K562 (cell line): ENCODE data around the gene RABGAP1. TPM values are rescaled to one million over a fixed set of nuclear protein-coding genes. Genes with fewer than 3 reads are reported as not detected.

Experiments
- microRNA counts: library from miRNA; unstranded; fragments of <30 nt; microRNA quantifications from one replicate; lab custom pipeline; 2016
- polyA plus RNA-seq, 8 experiments: library from polyadenylated mRNA; depleted of rRNA in 4 of 8; stranded (reverse) in 5 of 8; unstranded in 3 of 8; fragments of >200 nt; fragmentation: Nextera tagmentation in 2 of 8; fragmentation: Illumina TruSeq in 1 of 8; extraction: Ambion mirVana in 2 of 8; extraction: Trizol in 1 of 8; gene quantifications; 2 replicates each; pipeline versions ENCODE4 v1.2.1 to v1.2.3, GENCODE V29; 2011 to 2014; ENCODE audit warnings: inconsistent platforms in 1 of 8, missing spikeins in 1 of 8
- small RNA-seq: library from RNA; depleted of rRNA; stranded (forward); fragments of <200 nt; gene quantifications from one replicate; pipeline ENCODE3, GENCODE V24; 2014
- total RNA-seq, 7 experiments: library from RNA; depleted of rRNA in 6 of 7; stranded (reverse); fragments of >200 nt in 6 of 7; fragmentation: Illumina TruSeq in 2 of 7; extraction: Trizol in 2 of 7; gene quantifications; 2 replicates each; pipeline versions ENCODE4 v1.2.1 to v1.2.3, GENCODE V29; 2011 to 2021; ENCODE audit warnings: low replicate concordance in 1 of 7

RABGAP1 gene
- total and polyA plus RNA-seq, 9 of the 15 experiments (the other 6 are each of a cell fraction or from before 2014, with no cell fraction given), result 1.5 to 22.7 (median 13.1) TPM

MicroRNAs within 50 kb of the gene (microRNA counts, 767-probe panel; counts per million panel counts)
- 499 counts per million, percentile 9 among the panel's probes with 10 or more counts for microRNA hsa-miR-600 (lab: Ali Mortazavi, UCI)

Small RNAs within 50 kb of the gene (small RNA-seq; reads per million reads assigned to genes)
- gene GPR21 (not detected), gene RNY1P15 (not detected)

Other genes with a start within 250 kb of the RABGAP1 start
Only the 7 nearest of the 9 such genes appear.
- gene OR5C1, start 152.1 kb upstream of the RABGAP1 start, total RNA-seq (2014; rRNA removed), result not detected in 2 replicates
- not detected in 2 replicates for gene OR5C1, start 152.1 kb upstream of the RABGAP1 start, total RNA-seq (2014; rRNA removed; fragmentation: Illumina TruSeq; extraction: Trizol)
- not detected in 2 replicates for gene OR5C1, start 152.1 kb upstream of the RABGAP1 start, total RNA-seq (2015; rRNA removed; fragmentation: Illumina TruSeq; extraction: Trizol)
- gene OR5C1, start 152.1 kb upstream of the RABGAP1 start, total RNA-seq (2021), result not detected in 2 replicates
- gene OR5C1, start 152.1 kb upstream of the RABGAP1 start, polyA plus RNA-seq (2011; rRNA removed), result not detected in 2 replicates
- not detected in 2 replicates for gene OR5C1, start 152.1 kb upstream of the RABGAP1 start, polyA plus RNA-seq (2014; fragmentation: Illumina TruSeq; extraction: Trizol)
- not detected for gene OR5C1, start 152.1 kb upstream of the RABGAP1 start, polyA plus RNA-seq (2014; fragmentation: Nextera tagmentation; extraction: Ambion mirVana)
- gene OR5C1, start 152.1 kb upstream of the RABGAP1 start, polyA plus RNA-seq (2014; rRNA removed), result not detected in 2 replicates
- gene OR1K1, start 140.9 kb upstream of the RABGAP1 start, total RNA-seq (2014; rRNA removed), result not detected in 2 replicates
- gene OR1K1, start 140.9 kb upstream of the RABGAP1 start, total RNA-seq (2014; rRNA removed; fragmentation: Illumina TruSeq; extraction: Trizol), result not detected in 2 replicates
- gene OR1K1, start 140.9 kb upstream of the RABGAP1 start, total RNA-seq (2015; rRNA removed; fragmentation: Illumina TruSeq; extraction: Trizol), result not detected in 2 replicates
- gene OR1K1, start 140.9 kb upstream of the RABGAP1 start, total RNA-seq (2021), result not detected in 2 replicates
- not detected in 2 replicates for gene OR1K1, start 140.9 kb upstream of the RABGAP1 start, polyA plus RNA-seq (2011; rRNA removed)
- not detected in 2 replicates for gene OR1K1, start 140.9 kb upstream of the RABGAP1 start, polyA plus RNA-seq (2014; fragmentation: Illumina TruSeq; extraction: Trizol)
- gene OR1K1, start 140.9 kb upstream of the RABGAP1 start, polyA plus RNA-seq (2014; fragmentation: Nextera tagmentation; extraction: Ambion mirVana), result not detected
- not detected in 2 replicates for gene OR1K1, start 140.9 kb upstream of the RABGAP1 start, polyA plus RNA-seq (2014; rRNA removed)
- gene PDCL, start 112.4 kb upstream of the RABGAP1 start, total RNA-seq (2014; rRNA removed), result 20.2 and 22.7 TPM in 2 replicates
- 22.0 and 24.6 TPM in 2 replicates for gene PDCL, start 112.4 kb upstream of the RABGAP1 start, total RNA-seq (2014; rRNA removed; fragmentation: Illumina TruSeq; extraction: Trizol)
- gene PDCL, start 112.4 kb upstream of the RABGAP1 start, total RNA-seq (2015; rRNA removed; fragmentation: Illumina TruSeq; extraction: Trizol), result 18.4 and 22.1 TPM in 2 replicates
- 16.5 and 18.7 TPM in 2 replicates for gene PDCL, start 112.4 kb upstream of the RABGAP1 start, total RNA-seq (2021)
- 11.4 and 14.0 TPM in 2 replicates for gene PDCL, start 112.4 kb upstream of the RABGAP1 start, polyA plus RNA-seq (2011; rRNA removed)
- gene PDCL, start 112.4 kb upstream of the RABGAP1 start, polyA plus RNA-seq (2014; fragmentation: Illumina TruSeq; extraction: Trizol), result 11.7 and 12.7 TPM in 2 replicates
- gene PDCL, start 112.4 kb upstream of the RABGAP1 start, polyA plus RNA-seq (2014; fragmentation: Nextera tagmentation; extraction: Ambion mirVana), result 10 to 100 TPM; 18.6 to 21.7 TPM
- gene PDCL, start 112.4 kb upstream of the RABGAP1 start, polyA plus RNA-seq (2014; rRNA removed), result 12.8 and 15.0 TPM in 2 replicates
- 18.6 and 18.7 TPM in 2 replicates for gene RC3H2, start 35.7 kb upstream of the RABGAP1 start, total RNA-seq (2014; rRNA removed)
- 23.2 and 28.1 TPM in 2 replicates for gene RC3H2, start 35.7 kb upstream of the RABGAP1 start, total RNA-seq (2014; rRNA removed; fragmentation: Illumina TruSeq; extraction: Trizol)
- 25.8 and 28.1 TPM in 2 replicates for gene RC3H2, start 35.7 kb upstream of the RABGAP1 start, total RNA-seq (2015; rRNA removed; fragmentation: Illumina TruSeq; extraction: Trizol)
- gene RC3H2, start 35.7 kb upstream of the RABGAP1 start, total RNA-seq (2021), result 25.0 and 26.6 TPM in 2 replicates
- gene RC3H2, start 35.7 kb upstream of the RABGAP1 start, polyA plus RNA-seq (2011; rRNA removed), result 29.5 and 35.4 TPM in 2 replicates
- gene RC3H2, start 35.7 kb upstream of the RABGAP1 start, polyA plus RNA-seq (2014; fragmentation: Illumina TruSeq; extraction: Trizol), result 15.4 and 15.7 TPM in 2 replicates
- 1 to 10 TPM; 5.6 to 8.6 TPM for gene RC3H2, start 35.7 kb upstream of the RABGAP1 start, polyA plus RNA-seq (2014; fragmentation: Nextera tagmentation; extraction: Ambion mirVana)
- 12.8 and 13.9 TPM in 2 replicates for gene RC3H2, start 35.7 kb upstream of the RABGAP1 start, polyA plus RNA-seq (2014; rRNA removed)
- 3.1 and 3.7 TPM in 2 replicates for gene ZBTB6, start 27.7 kb upstream of the RABGAP1 start, total RNA-seq (2014; rRNA removed)
- 6.7 and 8.0 TPM in 2 replicates for gene ZBTB6, start 27.7 kb upstream of the RABGAP1 start, total RNA-seq (2014; rRNA removed; fragmentation: Illumina TruSeq; extraction: Trizol)
- 6.1 and 7.2 TPM in 2 replicates for gene ZBTB6, start 27.7 kb upstream of the RABGAP1 start, total RNA-seq (2015; rRNA removed; fragmentation: Illumina TruSeq; extraction: Trizol)
- gene ZBTB6, start 27.7 kb upstream of the RABGAP1 start, total RNA-seq (2021), result 5.0 and 5.3 TPM in 2 replicates
- gene ZBTB6, start 27.7 kb upstream of the RABGAP1 start, polyA plus RNA-seq (2011; rRNA removed), result 6.4 and 6.9 TPM in 2 replicates
- 4.9 and 6.3 TPM in 2 replicates for gene ZBTB6, start 27.7 kb upstream of the RABGAP1 start, polyA plus RNA-seq (2014; fragmentation: Illumina TruSeq; extraction: Trizol)
- gene ZBTB6, start 27.7 kb upstream of the RABGAP1 start, polyA plus RNA-seq (2014; fragmentation: Nextera tagmentation; extraction: Ambion mirVana), result 1 to 10 TPM; 1.4 to 4.8 TPM
- gene ZBTB6, start 27.7 kb upstream of the RABGAP1 start, polyA plus RNA-seq (2014; rRNA removed), result 3.9 and 4.5 TPM in 2 replicates
- gene ZBTB26, start 9.5 kb upstream of the RABGAP1 start, total RNA-seq (2014; rRNA removed), result 3.4 and 4.3 TPM in 2 replicates
- 4.3 and 5.4 TPM in 2 replicates for gene ZBTB26, start 9.5 kb upstream of the RABGAP1 start, total RNA-seq (2014; rRNA removed; fragmentation: Illumina TruSeq; extraction: Trizol)
- gene ZBTB26, start 9.5 kb upstream of the RABGAP1 start, total RNA-seq (2015; rRNA removed; fragmentation: Illumina TruSeq; extraction: Trizol), result 3.5 and 3.9 TPM in 2 replicates
- gene ZBTB26, start 9.5 kb upstream of the RABGAP1 start, total RNA-seq (2021), result 7.4 and 9.1 TPM in 2 replicates
- 20.7 and 21.4 TPM in 2 replicates for gene ZBTB26, start 9.5 kb upstream of the RABGAP1 start, polyA plus RNA-seq (2011; rRNA removed)
- 10.0 and 11.4 TPM in 2 replicates for gene ZBTB26, start 9.5 kb upstream of the RABGAP1 start, polyA plus RNA-seq (2014; fragmentation: Illumina TruSeq; extraction: Trizol)
- 1 to 10 TPM; 2.4 to 5.0 TPM for gene ZBTB26, start 9.5 kb upstream of the RABGAP1 start, polyA plus RNA-seq (2014; fragmentation: Nextera tagmentation; extraction: Ambion mirVana)
- 9.4 and 10.3 TPM in 2 replicates for gene ZBTB26, start 9.5 kb upstream of the RABGAP1 start, polyA plus RNA-seq (2014; rRNA removed)
- 0.24 TPM in 1 of 2 replicates, not detected in the other for gene GPR21, start 92.6 kb downstream of the RABGAP1 start, total RNA-seq (2014; rRNA removed)
- 0.36 and 0.67 TPM in 2 replicates for gene GPR21, start 92.6 kb downstream of the RABGAP1 start, total RNA-seq (2014; rRNA removed; fragmentation: Illumina TruSeq; extraction: Trizol)
- gene GPR21, start 92.6 kb downstream of the RABGAP1 start, total RNA-seq (2015; rRNA removed; fragmentation: Illumina TruSeq; extraction: Trizol), result 0.75 and 0.83 TPM in 2 replicates
- 0.16 TPM in 1 of 2 replicates, not detected in the other for gene GPR21, start 92.6 kb downstream of the RABGAP1 start, total RNA-seq (2021)
- gene GPR21, start 92.6 kb downstream of the RABGAP1 start, polyA plus RNA-seq (2011; rRNA removed), result 0.27 TPM in 1 of 2 replicates, not detected in the other
- not detected in 2 replicates for gene GPR21, start 92.6 kb downstream of the RABGAP1 start, polyA plus RNA-seq (2014; fragmentation: Illumina TruSeq; extraction: Trizol)
- not detected for gene GPR21, start 92.6 kb downstream of the RABGAP1 start, polyA plus RNA-seq (2014; fragmentation: Nextera tagmentation; extraction: Ambion mirVana)
- 0.15 TPM in 1 of 2 replicates, not detected in the other for gene GPR21, start 92.6 kb downstream of the RABGAP1 start, polyA plus RNA-seq (2014; rRNA removed)